NOMO-1 treated with dmso at 0.1 percent for 144 hours (cell line): Measurements from ENCODE around the gene HSD17B3.
"Not testable (repeated sequence)": the region's sequence is repeated elsewhere in the genome, so short reads cannot be mapped to it uniquely, and the experiment has no call there.

Experiments used
- DNase-seq: peaks from one replicate; lab custom pipeline; 2025; ENCODE audit not compliant: unreplicated experiment; lab: John Stamatoyannopoulos, UW

Gene HSD17B3

GRCh38 chr9:96201140-96201539 is 100.8 kb downstream of the HSD17B3 start:
- DNase-seq, result no peak

- no peak for DNase-seq
Observed at GRCh38 chr9:96199006-96199405, 103.0 kb downstream of the HSD17B3 start.

- no peak for DNase-seq
Observed at GRCh38 chr9:96195541-96195940, 106.4 kb downstream of the HSD17B3 start.

GRCh38 chr9:96193236-96193755 is 108.7 kb downstream of the HSD17B3 start:
- no peak for DNase-seq

GRCh38 chr9:96192710-96193109 is 109.3 kb downstream of the HSD17B3 start:
- DNase-seq, result no peak

- DNase-seq, result no peak
Observed at GRCh38 chr9:96189995-96190394, 112.0 kb downstream of the HSD17B3 start.

- not testable (repeated sequence) for DNase-seq
Observed at GRCh38 chr9:96189581-96189980, 112.4 kb downstream of the HSD17B3 start.

- DNase-seq, result no peak
Observed at GRCh38 chr9:96188571-96188970, 113.4 kb downstream of the HSD17B3 start.

- no peak for DNase-seq
Observed at GRCh38 chr9:96187151-96187555, 114.8 kb downstream of the HSD17B3 start.

- no peak for DNase-seq
Observed at GRCh38 chr9:96186591-96187011, 115.4 kb downstream of the HSD17B3 start.

- DNase-seq, result no peak
Observed at GRCh38 chr9:96185518-96186156, 116.3 kb downstream of the HSD17B3 start.
